Astrocyte of the hippocampus (primary cell): Measurements from ENCODE around the gene GABRR3.

ENCODE experiments used
- DNase-seq: peaks from one replicate; pipeline ENCODE4 v3.0.0; 2011; ENCODE audit warnings: low read depth, low spot score

Gene GABRR3

DNA sequence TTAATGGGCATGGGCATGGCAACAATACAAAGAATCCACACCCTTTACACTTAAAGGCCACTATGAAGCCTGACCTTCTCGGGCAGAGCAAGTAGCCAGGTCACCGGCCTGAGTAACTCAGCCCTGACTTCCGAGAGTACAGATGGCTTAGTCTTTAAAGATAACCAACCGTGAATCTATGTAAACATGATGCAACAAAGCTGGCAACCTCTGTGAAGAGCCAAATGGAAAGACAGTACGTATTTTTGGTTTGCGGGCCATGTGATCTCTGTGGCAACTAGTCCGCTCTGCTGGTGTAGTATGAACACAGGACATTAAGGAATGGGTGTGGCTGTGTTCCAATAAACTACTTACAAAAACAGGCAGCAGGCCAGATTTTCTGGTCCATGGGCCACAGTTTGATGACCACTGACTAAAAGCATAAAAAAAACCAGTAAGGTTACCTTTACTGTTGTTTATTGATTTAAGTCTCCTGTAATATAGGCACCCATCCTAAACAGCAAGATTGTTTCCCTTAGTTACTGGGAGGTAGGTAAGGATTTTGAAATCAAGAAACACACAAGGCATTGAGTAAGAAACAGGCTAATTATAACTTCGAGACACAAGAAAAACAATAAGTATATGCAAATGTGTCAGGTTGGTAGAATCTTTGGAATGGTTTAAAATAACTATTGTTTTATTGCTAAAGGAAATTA is 77.4 kb downstream of the GABRR3 start:
- DNase-seq = peak; percentile 29

GRCh38 chr3:97956051-97956450 is 79.1 kb downstream of the GABRR3 start:
- no peak for DNase-seq

GRCh38 chr3:97954228-97954827 is 80.8 kb downstream of the GABRR3 start:
- no peak for DNase-seq

GRCh38 chr3:97952872-97953271 is 82.2 kb downstream of the GABRR3 start:
- DNase-seq = no peak

GRCh38 chr3:97952280-97952679 is 82.8 kb downstream of the GABRR3 start:
- no peak for DNase-seq

GRCh38 chr3:97950360-97950759 is 84.8 kb downstream of the GABRR3 start:
- no peak for DNase-seq

DNA sequence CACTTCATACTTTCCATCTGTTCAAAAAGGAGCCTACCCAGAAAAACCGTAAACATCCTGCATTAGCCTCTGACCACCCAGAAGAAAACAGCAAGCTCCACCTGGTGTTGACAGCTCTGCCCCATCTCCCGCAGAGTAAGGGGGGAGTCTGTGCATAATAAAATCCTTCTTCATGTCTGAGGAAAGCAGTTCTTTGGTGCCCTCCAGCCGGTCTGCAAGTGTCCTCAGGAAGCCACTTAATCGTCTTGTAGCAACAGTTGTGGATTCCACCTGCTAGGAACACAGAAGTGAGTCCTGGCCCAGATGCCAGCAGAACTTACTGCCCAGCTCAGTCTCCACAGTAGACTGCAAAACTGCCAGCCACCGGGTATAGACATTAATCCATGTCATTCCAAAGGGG is 85.4 kb downstream of the GABRR3 start:
- DNase-seq = no peak

DNA sequence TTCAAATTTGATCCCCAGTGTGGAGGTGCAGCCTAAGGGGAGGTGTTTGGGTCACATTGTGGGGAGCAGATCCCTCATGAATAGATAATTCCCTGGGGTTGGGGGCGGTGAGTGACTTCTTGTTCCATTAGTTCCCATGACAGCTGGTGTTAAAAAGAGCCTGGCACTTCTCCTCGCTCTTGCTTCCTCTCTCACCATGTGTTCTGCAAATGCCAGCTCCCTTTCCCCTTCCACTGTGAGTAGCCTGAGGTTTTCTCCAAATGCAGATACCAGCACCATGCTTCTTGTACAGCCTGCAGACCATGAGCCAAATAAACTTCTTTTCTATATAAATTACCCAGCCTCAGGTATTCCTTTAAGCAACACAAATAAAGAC is 86.0 kb downstream of the GABRR3 start:
- no peak for DNase-seq

- DNase-seq = no peak
Measured at GRCh38 chr3:97948351-97949109, 86.6 kb downstream of the GABRR3 start.

- DNase-seq = peak; percentile 27
Measured at GRCh38 chr3:97942801-97943546, 92.1 kb downstream of the GABRR3 start.

DNA sequence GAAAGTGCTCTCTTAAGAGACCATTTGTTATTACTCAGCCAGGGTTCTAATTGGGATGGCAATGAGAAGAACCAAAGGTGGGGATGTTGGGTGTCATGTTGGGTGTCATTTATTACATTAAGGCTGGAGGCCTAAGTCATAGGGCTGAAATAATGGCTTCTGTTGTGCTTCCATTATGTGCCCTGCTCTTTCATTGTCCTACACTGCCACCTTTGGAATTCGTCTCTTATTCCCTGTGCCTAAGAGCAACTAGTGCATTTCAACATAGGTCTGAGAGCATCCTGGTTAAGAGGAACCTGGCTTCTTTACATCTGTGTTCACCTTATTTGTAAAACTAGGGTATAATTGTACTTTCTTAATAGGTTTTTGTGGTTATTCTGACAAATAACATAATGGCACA is 95.1 kb downstream of the GABRR3 start:
- DNase-seq = no peak

DNA sequence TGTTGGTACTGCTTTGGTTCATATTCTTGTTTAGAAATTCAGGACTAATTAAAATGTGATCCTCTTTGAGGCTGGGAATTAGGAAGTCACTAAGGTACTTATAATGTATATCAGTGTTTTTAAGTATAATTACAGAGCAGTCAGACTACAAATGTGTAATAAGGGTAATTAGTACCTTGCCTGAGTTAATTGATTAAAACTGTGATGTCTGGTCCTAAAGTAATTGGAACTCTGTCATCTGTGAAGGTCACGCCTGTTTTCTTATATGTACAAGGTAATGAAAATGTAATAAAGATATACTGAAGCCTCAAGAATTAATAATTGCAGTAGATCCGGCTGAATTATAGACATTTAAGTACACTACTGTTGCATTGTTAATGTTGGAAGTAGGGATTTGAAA is 95.7 kb downstream of the GABRR3 start:
- no peak for DNase-seq

- DNase-seq = no peak
Measured at GRCh38 chr3:97938444-97938843, 96.7 kb downstream of the GABRR3 start.

GRCh38 chr3:97937205-97937604 is 97.9 kb downstream of the GABRR3 start:
- no peak for DNase-seq

GRCh38 chr3:97935842-97936241 is 99.3 kb downstream of the GABRR3 start:
- DNase-seq = no peak
